ENCODE data around the gene ACTR1A.

The ACTR1A gene

GRCh38 chr10:102470579-102471546, 31.6 kb downstream of the ACTR1A start:
- ChIA-PET CTCF (interaction anchor here (1.0 to 1.7 kb wide), 4 partner anchors 8 to 119 kb away, joined by 4 to 5 read pairs (median 4); no protein-coding TSS in a partner anchor), POLR2A (no interaction called here)
- TF ChIP-seq CTCF (IDR thresholded peaks at IDR 0.05; ENCODE audit: control extremely low read depth, extremely low read depth, low read depth, missing control alignments) = no peak
- no peak for DNase-seq (ENCODE audit: extremely low spot score)

DNA sequence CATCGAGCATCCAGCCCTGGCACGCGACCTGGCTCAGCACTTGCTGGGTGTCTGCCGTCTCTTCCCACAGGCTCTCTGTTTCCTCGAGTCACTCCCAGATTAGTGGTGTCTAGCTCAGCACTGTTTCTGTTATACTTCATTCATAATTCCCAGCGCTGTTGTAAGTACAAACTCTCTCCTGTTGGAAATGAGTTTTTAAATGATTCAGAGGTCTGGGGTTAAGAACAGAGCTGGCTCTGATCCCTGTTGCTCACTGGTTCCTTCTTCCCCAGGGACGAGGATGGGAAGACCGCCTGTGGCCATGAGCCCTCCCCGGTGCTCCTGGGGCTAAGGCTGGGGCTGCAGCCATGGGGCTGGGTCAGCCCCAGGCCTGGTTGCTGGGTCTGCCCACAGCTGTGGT, 33.8 kb downstream of the ACTR1A start:
- no peak for DNase-seq (ENCODE audit: extremely low spot score)
- TF ChIP-seq CTCF (IDR thresholded peaks at IDR 0.05; ENCODE audit: control extremely low read depth, extremely low read depth, low read depth, missing control alignments) = no peak
- ChIA-PET POLR2A (interaction anchor here (0.5 kb wide), 1 partner anchor 11 kb away, joined by 3 read pairs; no protein-coding TSS in a partner anchor), CTCF (interaction anchor here (1.1 to 3.5 kb wide), 3 partner anchors 11 to 239 kb away, joined by 3 to 15 read pairs (median 3); no protein-coding TSS in a partner anchor)

DNA sequence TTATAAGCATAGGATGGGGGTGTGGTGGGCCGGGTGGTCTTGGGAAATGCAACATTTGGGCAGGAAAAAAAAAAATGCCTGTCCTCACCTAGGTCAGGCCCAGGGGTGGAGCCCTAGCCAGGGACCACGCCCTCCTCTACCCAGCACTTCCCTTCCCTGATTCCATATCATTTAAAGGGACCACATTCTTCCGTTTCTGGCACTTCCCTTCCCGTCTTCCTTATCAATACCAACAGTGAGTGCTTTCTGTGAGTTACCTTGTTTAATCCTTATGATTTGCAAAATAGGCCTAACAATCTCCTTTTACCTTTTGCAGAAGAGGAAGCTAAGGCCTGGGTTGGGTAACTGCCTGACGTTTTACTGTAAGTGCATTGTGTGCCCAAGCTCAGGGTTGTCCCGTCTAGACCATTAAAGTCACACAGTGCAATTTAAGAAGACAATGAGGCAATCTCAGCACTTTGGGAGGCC, 34.5 kb downstream of the ACTR1A start:
- no peak for TF ChIP-seq CTCF (IDR thresholded peaks at IDR 0.05; ENCODE audit: control extremely low read depth, extremely low read depth, low read depth, missing control alignments)
- ChIA-PET CTCF (interaction anchor here (1.5 to 3.5 kb wide), 2 partner anchors 11 to 239 kb away, joined by 3 to 15 read pairs; no protein-coding TSS in a partner anchor), POLR2A (no interaction called here)
- DNase-seq (ENCODE audit: extremely low spot score) = no peak

GRCh38 chr10:102467318-102467717, 35.2 kb downstream of the ACTR1A start:
- CTCF ChIA-PET = interaction anchor here (1.5 to 3.5 kb wide), 3 partner anchors 12 to 238 kb away, joined by 3 to 15 read pairs (median 5); partner anchors contain the start of gene C10orf95
- DNase-seq (ENCODE audit: extremely low spot score) = no peak
- POLR2A ChIA-PET = no interaction called here
- TF ChIP-seq CTCF (IDR thresholded peaks at IDR 0.05; ENCODE audit: control extremely low read depth, extremely low read depth, low read depth, missing control alignments) = no peak

GRCh38 chr10:102465466-102465865, 37.0 kb downstream of the ACTR1A start:
- TF ChIP-seq CTCF (IDR thresholded peaks at IDR 0.05; ENCODE audit: control extremely low read depth, extremely low read depth, low read depth, missing control alignments) = no peak
- DNase-seq (ENCODE audit: extremely low spot score) = no peak
- ChIA-PET CTCF (interaction anchor here (1.3 to 1.6 kb wide), 3 partner anchors 13 to 32 kb away, joined by 3 to 7 read pairs (median 3); no protein-coding TSS in a partner anchor), POLR2A (no interaction called here)

DNA sequence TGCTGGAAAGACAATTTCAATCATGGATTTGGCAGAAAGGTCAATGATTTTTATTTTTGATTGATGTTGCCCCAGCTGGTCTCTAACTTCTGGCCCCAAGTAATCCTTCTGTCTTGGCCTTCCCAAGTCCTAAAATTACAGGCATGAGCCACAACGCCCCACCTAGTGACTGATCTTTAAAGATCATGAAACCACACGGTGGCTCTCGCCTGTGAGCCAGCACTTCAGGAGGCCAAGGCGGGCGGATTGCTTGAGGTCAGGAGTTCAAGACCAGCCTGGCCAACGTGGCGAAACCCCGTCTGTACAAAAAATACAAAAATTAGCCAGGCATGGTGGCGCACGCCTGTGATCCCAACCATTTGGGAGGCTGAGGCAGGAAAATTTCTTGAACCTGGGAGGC, 38.5 kb downstream of the ACTR1A start:
- ChIA-PET POLR2A (no interaction called here), CTCF (interaction anchor here (1.4 to 5.0 kb wide), 3 partner anchors 13 to 120 kb away, joined by 4 to 46 read pairs (median 36); partner anchors contain the start of gene C10orf95)
- no peak for TF ChIP-seq CTCF (IDR thresholded peaks at IDR 0.05; ENCODE audit: control extremely low read depth, extremely low read depth, low read depth, missing control alignments)
- no peak for DNase-seq (ENCODE audit: extremely low spot score)
